ENCODE data around the gene IMMP1L.

DNA sequence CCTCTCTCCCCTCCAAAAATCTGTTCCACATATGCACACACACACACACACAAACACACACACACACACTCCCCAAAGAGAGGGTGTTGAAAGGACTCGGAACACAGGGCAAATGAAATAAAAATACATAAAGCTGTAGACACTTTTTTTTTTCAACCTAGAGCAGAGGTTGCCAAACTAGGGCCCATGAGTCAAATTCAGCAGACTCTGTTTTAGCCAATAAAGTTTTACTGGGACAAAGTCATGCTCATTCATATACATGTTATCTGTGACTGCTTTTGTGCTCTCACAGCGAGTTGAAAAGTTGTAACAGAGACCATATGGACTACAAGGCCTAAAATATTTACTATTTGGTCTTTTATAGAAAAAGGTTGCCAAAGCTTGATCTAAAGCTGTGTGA, 8.9 kb downstream of the IMMP1L start:
- TF ChIP-seq, protein P1, sequence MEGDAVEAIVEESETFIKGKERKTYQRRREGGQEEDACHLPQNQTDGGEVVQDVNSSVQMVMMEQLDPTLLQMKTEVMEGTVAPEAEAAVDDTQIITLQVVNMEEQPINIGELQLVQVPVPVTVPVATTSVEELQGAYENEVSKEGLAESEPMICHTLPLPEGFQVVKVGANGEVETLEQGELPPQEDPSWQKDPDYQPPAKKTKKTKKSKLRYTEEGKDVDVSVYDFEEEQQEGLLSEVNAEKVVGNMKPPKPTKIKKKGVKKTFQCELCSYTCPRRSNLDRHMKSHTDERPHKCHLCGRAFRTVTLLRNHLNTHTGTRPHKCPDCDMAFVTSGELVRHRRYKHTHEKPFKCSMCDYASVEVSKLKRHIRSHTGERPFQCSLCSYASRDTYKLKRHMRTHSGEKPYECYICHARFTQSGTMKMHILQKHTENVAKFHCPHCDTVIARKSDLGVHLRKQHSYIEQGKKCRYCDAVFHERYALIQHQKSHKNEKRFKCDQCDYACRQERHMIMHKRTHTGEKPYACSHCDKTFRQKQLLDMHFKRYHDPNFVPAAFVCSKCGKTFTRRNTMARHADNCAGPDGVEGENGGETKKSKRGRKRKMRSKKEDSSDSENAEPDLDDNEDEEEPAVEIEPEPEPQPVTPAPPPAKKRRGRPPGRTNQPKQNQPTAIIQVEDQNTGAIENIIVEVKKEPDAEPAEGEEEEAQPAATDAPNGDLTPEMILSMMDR (IDR thresholded peaks at IDR 0.05): no peak
- no peak for TF ChIP-seq EZH2 (IDR thresholded peaks at IDR 0.05; ENCODE audit: borderline replicate concordance, insufficient read depth, low read depth, low read length, poor library complexity, severe bottlenecking)

Measured in B cell (primary cell).